ENCODE measurements around the gene VWA3B. TPM values are rescaled to one million over a fixed set of nuclear protein-coding genes. Genes with fewer than 3 reads are reported as not detected.

VWA3B gene
- total RNA-seq, 2 experiments from 2014 or later = not detected

- no peaks in the 10 kb centered on the region for H3K4me1 ChIP-seq (ENCODE audit: insufficient read depth, low read length, poor library complexity, severe bottlenecking)
- H3K9me2 ChIP-seq (ENCODE audit: insufficient read depth, low read length) = no peaks in the 10 kb centered on the region
- no peak overlapping the region for H3K4me3 ChIP-seq (ENCODE audit: low read depth, low read length, poor library complexity, severe bottlenecking)
- H2AFZ ChIP-seq (ENCODE audit: low read length) = no peak overlapping the region
- intact Hi-C loops (cut with micrococcal nuclease; ENCODE audit: unreplicated experiment) = no loop called here
- DNase-seq (ENCODE audit: low spot score) = no peak
- H3K4me2 ChIP-seq (ENCODE audit: low read length) = no peak overlapping the region
- H3K79me2 ChIP-seq (ENCODE audit: insufficient read depth, low read depth, low read length) = no peaks in the 10 kb centered on the region
- TF ChIP-seq EZH2phosphoT487 (IDR thresholded peaks at IDR 0.05; ENCODE audit: borderline replicate concordance, low read depth, low read length) = no peak
- TF ChIP-seq CTCF (conservative IDR thresholded peaks at IDR 0.05; ENCODE audit: low read length) = no peak
- H3K27ac ChIP-seq (ENCODE audit: low read depth, low read length, poor library complexity, severe bottlenecking) = no peak overlapping the region
- H3K36me3 ChIP-seq (ENCODE audit: insufficient read depth, low read length) = no peaks in the 10 kb centered on the region
- CTCF ChIA-PET (ENCODE audit: unreplicated experiment) = no interaction called here
- H3K9me3 ChIP-seq (ENCODE audit: low read length) = no peaks in the 10 kb centered on the region
- POLR2A ChIA-PET = no interaction called here
- no peaks in the 10 kb centered on the region for H4K20me1 ChIP-seq (ENCODE audit: insufficient read depth, low read length)
- BruUV-seq (replicated peaks) = no TSS peak
Observed at GRCh38 chr2:98212092-98213000, 125.4 kb downstream of the VWA3B start.

GRCh38 chr2:98216616-98217015 lies 129.6 kb downstream of the VWA3B start:
- H3K4me3 ChIP-seq (ENCODE audit: low read depth, low read length, poor library complexity, severe bottlenecking) = no peak overlapping the region
- no peaks in the 10 kb centered on the region for H3K79me2 ChIP-seq (ENCODE audit: insufficient read depth, low read depth, low read length)
- H2AFZ ChIP-seq (ENCODE audit: low read length) = no peak overlapping the region
- no peak for DNase-seq (ENCODE audit: low spot score)
- intact Hi-C loops (cut with micrococcal nuclease; ENCODE audit: unreplicated experiment) = no loop called here
- BruUV-seq (replicated peaks) = no TSS peak
- H3K27ac ChIP-seq (ENCODE audit: low read depth, low read length, poor library complexity, severe bottlenecking) = no peak overlapping the region
- no peaks in the 10 kb centered on the region for H4K20me1 ChIP-seq (ENCODE audit: insufficient read depth, low read length)
- CTCF ChIA-PET (ENCODE audit: unreplicated experiment) = no interaction called here
- no peaks in the 10 kb centered on the region for H3K36me3 ChIP-seq (ENCODE audit: insufficient read depth, low read length)
- no peak overlapping the region for H3K4me2 ChIP-seq (ENCODE audit: low read length)
- H3K9me2 ChIP-seq (ENCODE audit: insufficient read depth, low read length) = no peaks in the 10 kb centered on the region
- no peaks in the 10 kb centered on the region; the same call in 1 of the 2 replicates for H3K9me3 ChIP-seq (ENCODE audit: low read length)
- POLR2A ChIA-PET = interaction anchor here (0.6 kb wide), 1 partner anchor 13 kb away, joined by 3 read pairs; no protein-coding TSS in a partner anchor
- H3K4me1 ChIP-seq (ENCODE audit: insufficient read depth, low read length, poor library complexity, severe bottlenecking) = no peaks in the 10 kb centered on the region
- TF ChIP-seq EZH2phosphoT487 (IDR thresholded peaks at IDR 0.05; ENCODE audit: borderline replicate concordance, low read depth, low read length) (no peak), CTCF (conservative IDR thresholded peaks at IDR 0.05; ENCODE audit: low read length) (no peak)

GRCh38 chr2:98219152-98219551 lies 132.2 kb downstream of the VWA3B start:
- H4K20me1 ChIP-seq (ENCODE audit: insufficient read depth, low read length) = no peaks in the 10 kb centered on the region
- CTCF ChIA-PET (ENCODE audit: unreplicated experiment) = no interaction called here
- H3K27ac ChIP-seq (ENCODE audit: low read depth, low read length, poor library complexity, severe bottlenecking) = no peak overlapping the region
- H3K9me2 ChIP-seq (ENCODE audit: insufficient read depth, low read length) = no peaks in the 10 kb centered on the region
- H3K79me2 ChIP-seq (ENCODE audit: insufficient read depth, low read depth, low read length) = no peaks in the 10 kb centered on the region
- no peak overlapping the region for H3K4me2 ChIP-seq (ENCODE audit: low read length)
- no peak overlapping the region for H3K4me3 ChIP-seq (ENCODE audit: low read depth, low read length, poor library complexity, severe bottlenecking)
- TF ChIP-seq EZH2phosphoT487 (IDR thresholded peaks at IDR 0.05; ENCODE audit: borderline replicate concordance, low read depth, low read length) = no peak
- TF ChIP-seq CTCF (conservative IDR thresholded peaks at IDR 0.05; ENCODE audit: low read length) = no peak
- BruUV-seq (replicated peaks) = no TSS peak
- H2AFZ ChIP-seq (ENCODE audit: low read length) = no peak overlapping the region
- H3K4me1 ChIP-seq (ENCODE audit: insufficient read depth, low read length, poor library complexity, severe bottlenecking) = no peaks in the 10 kb centered on the region
- H3K9me3 ChIP-seq (ENCODE audit: low read length) = no peaks in the 10 kb centered on the region; the same call in 1 of the 2 replicates
- DNase-seq (ENCODE audit: low spot score) = no peak
- POLR2A ChIA-PET = no interaction called here
- H3K36me3 ChIP-seq (ENCODE audit: insufficient read depth, low read length) = no peaks in the 10 kb centered on the region
- intact Hi-C loops (cut with micrococcal nuclease; ENCODE audit: unreplicated experiment) = no loop called here
